Kidney epithelial cell (primary cell): ENCODE results near the gene MACROD2. TPM values are rescaled to one million over a fixed set of nuclear protein-coding genes. Genes with fewer than 3 reads are reported as not detected.

Experiments
- DNase-seq: peaks from one replicate; pipeline ENCODE4 v3.0.0-alpha.2; 2010; ENCODE audit warnings: low read depth
- H3K27me3 ChIP-seq: 2 replicates; pipeline ENCODE4 v1.6.0; 2011; ENCODE audit warnings: low read length; ENCODE audit not compliant: control insufficient read depth, insufficient read depth
- H3K36me3 ChIP-seq: 2 replicates; pipeline ENCODE4 v1.5.1; 2011; ENCODE audit warnings: low read length; ENCODE audit not compliant: control insufficient read depth, insufficient read depth
- H3K4me3 ChIP-seq: 2 replicates; pipeline ENCODE4 v1.5.1; 2011; ENCODE audit warnings: low read depth, mild to moderate bottlenecking, control low read depth, low read length
- total RNA-seq: library from RNA; depleted of rRNA; stranded (reverse); fragments of >200 nt; gene quantifications from 2 replicates; pipeline ENCODE4 v1.2.3, GENCODE V29; 2015
- TF ChIP-seq, protein P1 (sequence below): IDR thresholded peaks from 2 replicates; pipeline ENCODE4 v1.5.1; 2011; ENCODE audit warnings: mild to moderate bottlenecking, moderate library complexity, low read length, control low read depth, inconsistent platforms; ENCODE audit not compliant: insufficient read depth, poor library complexity, severe bottlenecking

The MACROD2 gene
- total RNA-seq, 1 donor from 2014 or later = 0.79 TPM

DNA sequence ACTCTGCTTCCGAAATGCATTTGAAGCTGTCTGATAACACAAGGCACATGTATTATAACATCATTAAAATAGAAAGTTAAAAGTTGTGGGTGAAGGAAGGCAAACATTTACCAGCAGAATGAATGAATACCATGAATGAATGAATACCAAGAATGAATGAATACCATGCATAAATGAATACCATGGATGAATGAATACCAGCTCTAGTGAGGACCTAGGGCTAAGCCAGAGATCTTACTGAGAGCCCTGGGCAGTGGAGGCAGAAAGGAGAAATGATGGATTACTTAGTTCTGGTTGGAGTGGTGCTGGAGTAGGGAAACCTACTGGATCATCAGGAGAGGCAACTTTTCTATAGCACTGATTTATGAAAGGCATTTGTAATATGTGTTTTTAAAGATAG is 1579.9 kb downstream of the MACROD2 start:
- Histone ChIP-seq H3K27me3 (no peaks in the 10 kb centered on the region), H3K4me3 (no peak overlapping the region), H3K36me3 (no peaks in the 10 kb centered on the region)
- no peak for DNase-seq
- TF ChIP-seq, protein P1, sequence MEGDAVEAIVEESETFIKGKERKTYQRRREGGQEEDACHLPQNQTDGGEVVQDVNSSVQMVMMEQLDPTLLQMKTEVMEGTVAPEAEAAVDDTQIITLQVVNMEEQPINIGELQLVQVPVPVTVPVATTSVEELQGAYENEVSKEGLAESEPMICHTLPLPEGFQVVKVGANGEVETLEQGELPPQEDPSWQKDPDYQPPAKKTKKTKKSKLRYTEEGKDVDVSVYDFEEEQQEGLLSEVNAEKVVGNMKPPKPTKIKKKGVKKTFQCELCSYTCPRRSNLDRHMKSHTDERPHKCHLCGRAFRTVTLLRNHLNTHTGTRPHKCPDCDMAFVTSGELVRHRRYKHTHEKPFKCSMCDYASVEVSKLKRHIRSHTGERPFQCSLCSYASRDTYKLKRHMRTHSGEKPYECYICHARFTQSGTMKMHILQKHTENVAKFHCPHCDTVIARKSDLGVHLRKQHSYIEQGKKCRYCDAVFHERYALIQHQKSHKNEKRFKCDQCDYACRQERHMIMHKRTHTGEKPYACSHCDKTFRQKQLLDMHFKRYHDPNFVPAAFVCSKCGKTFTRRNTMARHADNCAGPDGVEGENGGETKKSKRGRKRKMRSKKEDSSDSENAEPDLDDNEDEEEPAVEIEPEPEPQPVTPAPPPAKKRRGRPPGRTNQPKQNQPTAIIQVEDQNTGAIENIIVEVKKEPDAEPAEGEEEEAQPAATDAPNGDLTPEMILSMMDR = no peak

DNA sequence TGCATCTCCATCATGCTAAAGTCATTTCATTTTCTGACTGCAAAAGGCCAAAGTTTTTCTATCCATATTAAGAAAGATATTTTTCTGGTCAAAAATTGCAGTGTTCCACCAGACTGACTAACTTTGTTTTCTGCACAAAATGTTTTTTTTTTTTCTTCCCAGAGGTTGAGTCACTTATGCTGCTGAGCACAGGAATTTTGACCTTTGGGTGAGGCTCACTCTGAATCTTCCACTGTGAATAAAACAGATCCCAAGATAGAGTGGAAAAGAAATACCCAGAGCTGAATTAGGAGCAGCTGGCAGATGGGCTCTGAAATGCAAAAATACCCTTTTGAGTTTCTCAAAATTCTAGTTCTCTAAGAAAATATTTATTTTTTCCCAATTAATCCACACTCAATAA is 1581.1 kb downstream of the MACROD2 start:
- Histone ChIP-seq H3K36me3 (no peaks in the 10 kb centered on the region), H3K4me3 (no peak overlapping the region), H3K27me3 (no peaks in the 10 kb centered on the region)
- peak; percentile 14 for DNase-seq
- TF ChIP-seq, protein P1 = no peak

DNA sequence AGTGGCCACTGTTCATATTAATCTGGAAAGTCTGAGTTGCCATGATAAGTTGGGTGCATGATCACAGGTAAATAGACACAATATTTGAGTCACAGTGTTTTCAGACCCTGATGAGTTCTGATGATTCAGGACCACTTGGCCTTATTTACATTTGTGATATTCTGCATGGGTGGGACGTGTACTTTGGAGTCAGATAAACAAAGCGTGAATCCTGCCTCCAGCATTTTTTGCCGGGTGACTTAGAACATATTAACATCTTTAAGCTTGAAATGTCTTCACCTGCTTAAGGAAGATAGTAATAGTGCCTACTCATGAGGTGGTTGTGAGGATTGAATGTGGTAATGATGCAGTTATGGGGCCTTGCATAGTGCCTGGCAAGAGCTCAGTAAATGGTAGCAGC is 1582.8 kb downstream of the MACROD2 start:
- Histone ChIP-seq H3K27me3 (no peaks in the 10 kb centered on the region), H3K36me3 (no peaks in the 10 kb centered on the region), H3K4me3 (no peak overlapping the region)
- TF ChIP-seq, protein P1 = no peak
- no peak for DNase-seq

DNA sequence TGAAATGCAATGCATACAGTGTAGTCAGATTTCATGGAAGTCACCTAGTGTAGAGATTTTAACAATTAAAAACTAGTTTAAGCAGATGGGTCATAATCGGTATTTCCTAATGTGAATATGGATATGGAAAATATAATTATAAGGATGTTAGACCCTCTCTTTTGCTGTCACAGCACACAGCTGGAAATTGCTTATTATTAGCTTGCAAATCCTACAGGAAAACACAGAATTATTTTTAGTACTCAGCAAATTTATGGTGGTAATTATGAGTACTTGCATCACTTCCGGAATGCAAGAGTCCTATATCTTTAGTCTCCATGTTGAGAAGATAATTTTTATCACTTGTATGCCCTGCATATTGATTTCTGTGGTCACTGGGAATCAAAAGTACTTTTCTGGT is 1584.4 kb downstream of the MACROD2 start:
- TF ChIP-seq, protein P1 = no peak
- H3K27me3 ChIP-seq = no peaks in the 10 kb centered on the region
- H3K36me3 ChIP-seq = no peaks in the 10 kb centered on the region
- no peak for DNase-seq
- H3K4me3 ChIP-seq = no peak overlapping the region

DNA sequence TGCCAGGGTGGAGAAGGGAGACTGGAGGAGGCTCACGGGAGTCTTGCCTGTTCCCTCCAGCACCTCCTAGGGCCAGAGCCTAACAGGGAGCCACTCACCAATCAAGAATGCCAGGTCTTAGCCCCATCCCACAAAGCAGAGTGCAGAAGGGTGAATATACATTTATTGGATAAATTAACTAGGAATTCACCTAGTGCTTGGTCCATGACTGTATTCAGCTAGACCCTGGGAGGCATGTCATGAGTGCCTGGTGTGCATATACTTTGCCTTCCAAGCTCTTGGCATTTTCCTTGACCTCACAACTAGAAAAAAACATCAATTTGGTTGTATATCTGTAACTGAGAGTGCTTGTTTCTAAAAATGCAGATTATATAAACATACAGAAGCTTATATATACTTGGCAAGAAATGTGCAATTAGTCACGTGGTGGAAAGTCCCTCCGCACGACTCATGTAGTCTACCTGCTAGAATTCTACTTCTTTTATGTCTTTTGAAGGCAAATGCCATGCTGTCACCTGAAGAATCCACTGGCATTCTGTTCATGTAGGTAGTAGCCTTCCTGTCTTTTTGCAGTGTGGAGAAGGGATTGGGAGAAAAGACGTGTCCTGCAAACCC is 1586.9 kb downstream of the MACROD2 start:
- Histone ChIP-seq H3K36me3 (no peaks in the 10 kb centered on the region), H3K4me3 (no peak overlapping the region), H3K27me3 (no peaks in the 10 kb centered on the region)
- TF ChIP-seq, protein P1 = no peak
- DNase-seq = no peak

DNA sequence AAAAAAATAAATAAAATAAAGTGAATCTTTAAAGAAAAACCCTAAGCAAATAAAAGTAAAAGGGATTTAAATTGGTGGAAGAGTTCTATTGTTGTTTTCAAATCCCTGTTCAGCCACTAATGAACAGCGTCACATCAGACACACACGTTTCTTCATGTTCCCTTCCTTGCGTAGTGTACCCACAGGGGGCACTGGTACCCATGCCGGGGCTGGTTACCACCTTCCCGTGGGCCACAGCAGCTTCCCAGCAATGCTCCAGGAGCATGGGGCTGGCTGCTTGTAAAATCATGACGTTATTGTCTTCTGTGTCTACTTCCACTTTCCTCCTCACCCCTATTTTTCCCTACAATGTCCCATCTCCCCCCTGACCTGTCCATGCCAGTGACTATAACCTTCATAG is 1589.2 kb downstream of the MACROD2 start:
- Histone ChIP-seq H3K27me3 (no peaks in the 10 kb centered on the region), H3K4me3 (no peak overlapping the region), H3K36me3 (no peaks in the 10 kb centered on the region)
- TF ChIP-seq, protein P1 = no peak
- no peak for DNase-seq
